GM19099 (cell line): ENCODE data around the gene SPTBN4.

Experiments used
- POLR2A ChIP-seq: IDR thresholded peaks from 3 replicates; pipeline ENCODE4 v1.6.1; 2011; ENCODE audit warnings: low read depth; ENCODE audit not compliant: insufficient read length; ENCODE audit errors: extremely low read depth

The SPTBN4 gene

DNA sequence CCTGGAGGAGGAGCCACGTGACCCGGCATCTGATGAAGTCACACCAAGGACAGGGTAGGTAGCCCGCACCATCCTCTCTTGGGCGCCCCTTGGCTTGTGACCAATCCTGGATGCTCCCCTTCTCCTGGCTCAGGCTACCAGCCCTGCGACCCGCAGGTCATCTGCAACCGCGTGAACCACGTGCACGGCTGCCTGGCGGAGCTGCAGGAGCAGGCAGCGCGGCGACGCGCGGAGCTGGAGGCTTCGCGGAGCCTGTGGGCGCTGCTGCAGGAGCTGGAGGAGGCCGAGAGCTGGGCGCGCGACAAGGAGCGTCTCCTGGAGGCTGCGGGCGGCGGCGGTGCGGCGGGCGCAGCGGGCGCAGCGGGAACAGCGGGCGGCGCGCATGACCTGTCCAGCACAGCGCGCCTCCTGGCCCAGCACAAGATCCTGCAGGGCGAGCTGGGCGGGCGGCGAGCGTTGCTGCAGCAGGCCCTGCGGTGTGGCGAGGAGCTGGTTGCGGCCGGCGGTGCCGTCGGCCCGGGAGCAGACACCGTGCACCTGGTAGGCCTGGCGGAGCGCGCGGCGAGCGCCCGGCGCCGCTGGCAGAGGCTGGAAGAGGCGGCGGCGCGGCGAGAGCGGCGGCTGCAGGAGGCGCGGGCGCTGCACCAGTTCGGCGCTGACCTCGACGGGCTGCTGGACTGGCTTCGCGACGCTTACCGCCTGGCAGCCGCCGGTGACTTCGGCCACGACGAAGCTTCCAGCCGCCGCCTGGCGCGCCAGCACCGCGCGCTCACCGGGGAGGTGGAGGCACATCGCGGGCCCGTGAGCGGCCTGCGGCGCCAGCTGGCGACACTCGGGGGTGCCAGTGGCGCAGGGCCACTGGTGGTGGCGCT, 45.9 kb downstream of the SPTBN4 start:
- no peak for TF ChIP-seq POLR2A

DNA sequence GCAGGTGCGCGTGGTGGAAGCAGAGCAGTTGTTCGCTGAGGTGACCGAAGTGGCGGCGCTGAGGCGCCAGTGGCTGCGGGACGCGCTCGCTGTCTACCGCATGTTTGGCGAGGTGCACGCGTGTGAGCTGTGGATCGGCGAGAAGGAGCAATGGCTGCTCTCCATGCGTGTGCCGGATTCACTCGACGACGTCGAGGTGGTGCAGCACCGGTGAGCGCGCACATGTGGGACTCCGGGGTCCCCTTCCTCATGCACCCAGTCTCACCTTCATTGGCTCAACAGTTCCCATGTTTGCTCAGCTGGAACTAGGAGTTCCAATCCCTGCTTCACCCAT, 46.5 kb downstream of the SPTBN4 start:
- no peak for TF ChIP-seq POLR2A

DNA sequence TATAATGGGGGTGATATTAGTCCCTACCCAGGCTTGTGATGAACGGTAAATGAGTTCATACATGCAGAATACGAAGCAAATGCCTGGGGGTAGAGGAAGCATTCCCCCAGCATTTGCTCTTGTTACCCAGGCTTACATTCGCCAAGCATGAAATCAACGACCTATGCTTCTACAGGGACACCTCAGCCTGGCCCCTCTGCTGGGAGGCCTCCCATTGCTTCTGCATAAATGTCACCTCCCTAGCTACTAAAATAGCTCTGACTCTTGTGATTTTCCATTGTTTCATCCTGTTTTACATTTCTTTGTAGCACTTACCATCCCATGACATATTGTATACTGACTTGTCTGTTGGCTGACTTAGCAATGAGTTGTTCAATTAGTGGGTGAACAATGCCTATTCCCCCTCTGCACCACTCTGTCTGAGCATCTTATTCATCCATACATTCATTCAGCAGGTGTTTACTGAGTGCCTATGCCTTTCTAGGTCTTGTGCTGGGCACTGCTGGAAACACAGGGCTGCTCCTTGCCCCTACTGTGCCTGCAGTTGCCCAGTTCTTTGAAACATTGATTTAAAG, 47.0 kb downstream of the SPTBN4 start:
- no peak for TF ChIP-seq POLR2A

DNA sequence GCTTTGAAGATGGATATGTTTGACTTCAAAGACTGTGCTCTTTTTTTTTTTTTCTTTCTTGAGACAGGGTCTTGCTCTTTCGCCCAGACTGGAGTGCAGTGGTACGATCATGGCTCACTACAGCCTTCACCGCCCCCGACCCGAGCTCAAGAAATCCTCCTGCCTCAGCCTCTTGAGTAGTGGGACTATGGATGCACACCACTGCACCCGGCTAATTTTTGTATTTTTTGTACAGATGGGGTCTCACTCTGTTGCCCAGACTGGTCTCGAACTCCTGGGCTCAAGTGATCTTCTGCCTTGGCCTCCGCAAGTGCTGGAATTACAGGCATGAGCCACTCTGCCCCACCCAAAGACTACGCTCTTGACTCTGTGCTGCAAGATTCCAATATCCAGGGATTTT, 50.4 kb downstream of the SPTBN4 start:
- no peak for TF ChIP-seq POLR2A

DNA sequence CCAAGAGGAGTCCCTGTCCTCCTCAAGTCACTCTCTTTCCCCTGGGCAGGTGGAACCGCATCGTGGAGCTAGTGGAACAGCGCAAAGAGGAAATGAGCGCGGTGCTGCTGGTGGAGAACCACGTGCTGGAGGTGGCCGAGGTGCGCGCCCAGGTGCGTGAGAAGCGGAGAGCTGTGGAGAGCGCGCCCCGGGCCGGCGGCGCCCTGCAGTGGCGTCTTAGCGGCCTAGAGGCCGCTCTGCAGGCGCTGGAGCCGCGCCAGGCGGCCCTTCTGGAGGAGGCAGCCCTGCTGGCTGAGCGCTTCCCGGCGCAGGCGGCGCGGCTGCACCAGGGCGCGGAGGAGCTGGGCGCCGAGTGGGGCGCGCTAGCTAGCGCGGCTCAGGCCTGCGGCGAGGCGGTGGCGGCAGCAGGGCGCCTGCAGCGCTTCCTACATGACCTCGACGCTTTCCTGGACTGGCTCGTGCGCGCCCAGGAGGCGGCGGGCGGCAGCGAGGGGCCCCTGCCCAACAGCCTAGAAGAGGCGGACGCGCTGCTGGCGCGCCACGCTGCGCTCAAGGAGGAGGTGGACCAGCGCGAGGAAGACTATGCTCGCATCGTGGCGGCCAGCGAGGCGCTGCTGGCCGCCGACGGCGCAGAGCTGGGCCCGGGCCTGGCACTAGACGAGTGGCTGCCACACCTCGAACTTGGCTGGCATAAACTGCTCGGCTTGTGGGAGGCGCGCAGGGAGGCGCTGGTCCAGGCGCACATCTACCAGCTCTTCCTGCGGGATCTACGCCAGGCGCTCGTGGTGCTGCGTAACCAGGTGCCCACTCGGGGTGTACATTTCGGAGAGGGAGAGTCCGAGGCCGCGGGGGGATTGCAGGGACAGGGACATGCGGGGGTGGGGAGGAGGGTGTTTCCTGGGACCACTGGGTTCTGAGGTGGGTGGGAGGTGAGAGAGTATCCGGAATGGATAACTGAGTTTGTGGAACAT, 52.8 kb downstream of the SPTBN4 start:
- no peak for TF ChIP-seq POLR2A

DNA sequence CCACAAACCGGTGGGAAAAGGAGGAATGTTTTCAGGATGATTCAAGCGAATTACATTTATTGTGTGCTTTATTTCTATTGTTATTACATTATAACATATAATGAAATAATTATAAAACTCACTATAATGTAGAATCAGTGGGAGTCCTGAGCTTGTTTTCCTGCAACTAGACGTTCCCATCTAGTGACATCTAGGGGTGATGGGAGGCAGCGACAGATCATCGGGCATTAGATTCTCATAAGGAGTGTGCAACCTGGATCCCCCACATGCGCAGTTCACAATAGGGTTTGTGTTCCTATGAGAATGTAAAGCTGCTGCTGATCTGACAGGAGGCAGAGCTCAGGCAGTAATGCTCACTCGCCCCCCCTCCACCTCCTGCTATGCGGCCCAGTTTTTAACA, 54.5 kb downstream of the SPTBN4 start:
- TF ChIP-seq POLR2A, result no peak

DNA sequence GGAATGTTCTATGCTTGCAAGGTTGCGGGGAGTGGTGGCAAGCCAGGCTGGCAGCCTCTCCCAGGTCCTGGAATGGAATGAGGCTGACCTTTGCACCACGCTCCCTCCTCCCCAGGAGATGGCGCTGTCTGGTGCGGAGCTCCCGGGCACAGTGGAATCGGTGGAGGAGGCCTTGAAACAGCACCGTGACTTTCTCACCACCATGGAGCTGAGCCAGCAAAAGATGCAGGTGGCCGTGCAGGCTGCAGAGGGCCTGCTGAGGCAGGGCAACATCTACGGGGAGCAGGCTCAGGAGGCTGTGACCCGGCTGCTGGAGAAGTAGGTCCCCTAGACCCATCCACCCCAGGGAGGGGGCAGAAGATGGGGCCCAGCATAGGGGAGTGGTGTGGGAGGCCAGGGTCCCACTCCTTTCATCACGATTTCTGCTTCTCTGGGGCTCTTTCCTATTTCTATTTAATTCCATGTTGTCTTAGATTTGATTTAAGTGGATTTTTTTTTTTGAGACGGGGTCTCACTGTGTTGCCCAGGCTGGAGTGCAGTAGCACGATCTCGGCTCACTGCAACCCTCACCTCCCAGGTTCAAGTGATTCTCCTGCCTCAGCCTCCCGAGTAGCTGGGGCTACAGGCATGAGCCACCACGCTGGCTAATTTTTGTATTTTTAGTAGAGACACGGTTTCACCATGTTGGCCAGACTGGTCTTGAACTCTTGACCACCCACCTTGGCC, 56.7 kb downstream of the SPTBN4 start:
- no peak for TF ChIP-seq POLR2A

DNA sequence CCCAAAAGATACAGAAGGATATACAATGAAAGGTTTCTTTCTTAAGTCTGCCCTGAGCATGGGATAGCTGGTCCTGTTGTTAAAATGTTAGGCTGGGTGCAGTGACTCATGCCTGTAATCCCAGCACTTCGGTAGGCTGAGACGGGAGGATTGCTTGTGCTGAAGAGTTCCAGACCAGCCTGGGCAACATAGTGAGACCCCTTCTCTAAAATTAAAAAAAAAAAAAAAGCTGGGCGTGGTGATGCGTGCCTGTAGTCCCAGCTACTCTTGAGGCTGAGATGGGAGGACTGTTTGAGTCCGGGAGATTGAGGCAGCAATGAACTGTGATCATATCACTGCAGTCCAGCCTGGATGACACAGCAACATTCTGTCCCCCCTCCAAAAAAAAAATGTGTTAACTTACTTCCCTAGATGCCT, 57.3 kb downstream of the SPTBN4 start:
- TF ChIP-seq POLR2A, result no peak

DNA sequence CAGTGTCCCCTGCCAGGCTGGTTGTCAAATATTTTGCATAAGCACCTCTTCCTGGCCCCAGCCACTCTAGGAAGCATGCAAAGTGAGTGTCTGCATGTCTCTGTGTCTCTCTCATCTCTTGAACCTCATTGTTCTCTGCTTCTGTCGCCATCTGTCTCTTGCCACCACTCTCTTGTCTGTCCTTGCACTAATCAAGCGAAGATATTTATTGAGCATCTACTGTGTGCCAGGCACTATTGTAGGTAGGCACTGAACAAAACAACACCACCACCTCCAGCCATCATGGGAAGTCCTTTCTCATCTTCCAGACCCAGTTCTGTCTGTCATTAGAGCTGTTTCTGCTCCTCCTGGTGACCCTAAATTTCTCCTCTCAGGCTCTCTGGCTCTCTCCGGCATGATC, 57.9 kb downstream of the SPTBN4 start:
- TF ChIP-seq POLR2A, result no peak

DNA sequence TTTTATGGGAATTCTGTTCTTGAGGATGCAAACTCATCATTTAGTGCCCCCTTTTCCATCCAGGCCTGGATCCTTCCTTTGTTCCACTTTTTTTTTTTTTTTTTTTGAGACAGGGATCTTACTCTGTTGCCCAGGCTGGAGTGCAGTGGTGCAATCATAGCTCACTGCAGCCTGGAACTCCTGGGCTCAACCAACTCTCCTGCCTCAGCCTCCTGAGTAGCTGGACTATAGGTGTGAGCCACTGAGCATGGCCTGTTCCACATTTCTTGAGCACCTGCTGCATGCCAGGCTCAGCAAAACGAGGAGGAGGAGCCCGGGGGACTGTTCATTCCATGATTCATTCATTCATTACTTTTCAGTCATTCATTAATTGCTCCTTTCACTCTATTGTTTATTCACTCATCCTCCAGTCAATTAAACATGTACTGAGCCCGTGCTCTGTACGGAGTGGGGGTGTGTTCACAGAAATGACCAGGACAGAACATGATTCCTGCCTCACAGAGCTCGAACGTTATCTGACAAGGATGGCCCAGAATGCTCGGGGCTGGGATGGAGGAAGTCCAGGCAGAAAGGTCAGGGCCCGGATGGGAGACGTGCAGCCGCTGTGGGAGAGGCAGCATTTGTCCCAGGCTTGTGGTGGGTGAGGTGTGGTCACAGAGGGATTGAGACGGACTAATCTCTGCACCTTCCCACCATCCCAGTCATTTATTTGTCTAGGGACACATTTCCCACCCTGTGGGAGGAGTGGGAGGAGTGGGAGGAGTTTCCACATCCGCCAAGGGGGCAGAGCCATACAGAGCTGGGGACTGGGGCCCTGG, 58.6 kb downstream of the SPTBN4 start:
- TF ChIP-seq POLR2A, result no peak

DNA sequence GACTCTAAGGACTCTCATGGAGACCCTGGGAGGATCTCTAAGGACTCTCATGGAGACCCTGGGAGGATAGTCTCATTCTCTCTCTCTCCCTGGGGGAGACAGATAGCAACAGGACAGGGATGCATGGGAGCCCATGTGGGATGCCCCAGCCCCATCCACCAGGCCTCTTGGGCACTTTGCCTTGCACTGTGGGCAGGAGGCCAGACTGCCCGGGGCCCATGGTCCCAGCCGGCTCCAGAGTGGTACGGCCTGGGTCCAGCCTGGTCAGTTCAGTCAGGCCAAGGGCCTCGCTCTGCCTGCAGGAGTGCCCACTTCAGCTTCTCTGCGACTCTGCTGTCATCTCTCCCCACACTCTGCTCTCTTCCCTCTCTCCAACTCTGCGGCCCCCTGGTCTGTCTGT, 61.3 kb downstream of the SPTBN4 start:
- TF ChIP-seq POLR2A, result no peak

DNA sequence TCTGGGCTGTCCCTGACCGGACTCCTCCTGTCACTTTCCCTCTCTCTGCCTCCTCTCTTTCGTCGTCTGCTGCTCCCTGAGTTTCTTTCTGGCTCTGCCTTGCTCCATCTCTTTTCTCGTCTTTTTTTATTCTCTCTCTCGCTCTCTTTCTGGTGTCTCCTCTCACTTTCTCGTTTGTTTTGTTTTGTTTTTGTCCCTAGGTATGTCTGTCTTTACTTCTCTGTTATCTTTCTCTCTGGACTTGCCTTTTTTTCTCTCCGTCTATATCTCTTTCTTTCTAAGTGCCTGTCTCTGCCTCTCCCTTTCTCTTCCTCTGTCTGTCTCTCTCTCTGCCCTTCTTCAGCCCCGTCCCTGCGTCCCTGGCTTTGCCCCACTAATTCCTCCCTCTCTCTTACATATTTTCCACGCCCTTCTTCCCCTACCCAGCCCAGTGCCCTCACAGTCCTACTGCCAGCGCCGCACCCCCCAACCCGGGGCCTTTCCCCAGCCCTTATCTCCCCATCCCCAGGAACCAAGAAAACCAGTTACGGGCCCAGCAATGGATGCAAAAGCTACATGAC, 61.8 kb downstream of the SPTBN4 start:
- no peak for TF ChIP-seq POLR2A

DNA sequence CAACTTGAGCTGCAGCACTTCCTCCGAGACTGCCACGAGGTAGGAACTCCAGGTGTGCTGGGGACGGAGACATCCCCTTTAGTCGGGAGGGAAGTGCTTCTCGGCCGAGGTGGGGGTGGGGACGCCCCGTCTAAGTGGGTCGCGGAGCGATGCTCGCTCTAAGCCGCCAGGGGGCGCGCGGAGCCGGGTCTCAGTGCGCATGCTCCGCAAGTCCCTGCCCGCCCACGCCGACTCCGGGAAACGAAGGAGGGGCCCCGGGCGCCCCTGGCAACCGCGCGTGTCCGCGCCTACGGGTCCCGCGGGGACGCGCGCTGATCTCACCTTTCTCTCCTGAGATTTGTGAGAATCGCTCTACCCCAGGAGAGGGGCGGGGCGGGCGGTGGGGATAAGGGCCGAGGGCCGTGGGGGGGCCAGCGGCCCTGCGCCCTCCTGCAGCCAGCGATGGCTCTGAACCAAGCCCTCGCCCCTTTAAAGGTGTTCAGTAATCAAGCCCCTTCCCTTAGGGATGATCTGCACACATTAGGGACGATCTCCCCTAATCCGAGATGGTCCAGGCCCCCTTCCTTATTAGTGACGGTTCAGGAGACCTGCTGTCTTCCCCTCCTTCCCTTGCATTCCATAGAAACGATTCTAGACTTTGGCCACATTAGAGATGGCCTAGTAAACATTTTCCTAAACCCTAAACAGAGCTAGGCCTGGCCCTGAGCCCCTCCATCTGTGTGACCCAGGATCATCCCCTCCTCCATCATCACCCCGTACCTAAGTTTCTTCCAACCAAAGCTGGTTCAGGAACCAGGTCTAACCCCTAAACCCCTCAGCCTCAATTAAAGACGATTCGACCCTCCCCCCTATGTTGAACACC, 62.5 kb downstream of the SPTBN4 start:
- no peak for TF ChIP-seq POLR2A
